B cell (primary cell): ENCODE data around the gene HSPB6. TPM values are rescaled to one million over a fixed set of nuclear protein-coding genes. Genes with fewer than 3 reads are reported as not detected.

Experiments
- ATAC-seq: fragments of 200-7000 bp; cut with Tn5 transposase; one replicate; pipeline ENCODE4 v1.10.0; 2021; ENCODE audit warnings: low read depth, mild to moderate bottlenecking, moderate number of reproducible peaks, moderate library complexity
- CTCF ChIA-PET: fragments of 350-600 bp; sonication (Branson Sonifier 250); formaldehyde crosslinking; loops from one replicate; lab custom pipeline; 2021; ENCODE audit warnings: antibody characterized with exemption, inconsistent platforms; lab: Charles Lee
- POLR2A ChIA-PET: fragments of 350-600 bp; sonication (Branson Sonifier 250); formaldehyde crosslinking; loops from one replicate; lab custom pipeline; 2021; ENCODE audit warnings: antibody characterized with exemption; lab: Charles Lee
- DNase-seq: peaks from one replicate; pipeline ENCODE4 v3.0.0; 2013
- H2AFZ ChIP-seq: 2 replicates; pipeline ENCODE4 v1.6.1; 2012; ENCODE audit warnings: mild to moderate bottlenecking, low read depth, low read length; ENCODE audit not compliant: insufficient read depth, poor library complexity, severe bottlenecking
- H3K27ac ChIP-seq, 2 donors: 1 replicate in 1 of 2; 2 replicates in 1 of 2; pipeline ENCODE4 v1.5.1; 2012 to 2013; ENCODE audit warnings: low read length in 2 of 2, mild to moderate bottlenecking in 2 of 2, moderate library complexity in 1 of 2
- H3K27me3 ChIP-seq, 4 experiments: fragments of 200-600 bp in 1 of 4; sonication (generic) in 1 of 4; replicated peaks in 1 of 4; 1 replicate in 2 of 4; 2 replicates in 2 of 4; pipeline versions ENCODE4 v1.6.1 to v1.7.0; 2013 to 2016; ENCODE audit warnings: low read length in 3 of 4, mild to moderate bottlenecking in 2 of 4, mixed read lengths in 1 of 4, moderate library complexity in 1 of 4; ENCODE audit not compliant: insufficient read depth in 4 of 4, control insufficient read depth in 3 of 4; ENCODE audit errors: control extremely low read depth in 1 of 4
- H3K36me3 ChIP-seq, 2 experiments: replicated peaks in 1 of 2; 1 replicate in 1 of 2; 2 replicates in 1 of 2; pipeline versions ENCODE4 v1.6.1 to v1.7.1; 2013; ENCODE audit warnings: low read length in 1 of 2; ENCODE audit not compliant: insufficient read depth in 2 of 2, control insufficient read depth in 1 of 2; ENCODE audit errors: control extremely low read depth in 1 of 2, extremely low read depth in 1 of 2
- H3K4me1 ChIP-seq, 2 donors: fragments of 200-600 bp in 1 of 2; sonication (generic) in 1 of 2; 1 replicate in 1 of 2; 2 replicates in 1 of 2; pipeline versions ENCODE4 v1.5.1 to v1.6.1; 2013 to 2017; ENCODE audit warnings: low read length in 2 of 2; ENCODE audit not compliant: control insufficient read depth in 2 of 2, insufficient read depth in 2 of 2
- H3K4me2 ChIP-seq: replicated peaks from 2 replicates; pipeline ENCODE3; 2012; ENCODE audit warnings: mild to moderate bottlenecking, low read depth, low read length; ENCODE audit not compliant: poor library complexity, severe bottlenecking
- H3K4me3 ChIP-seq, 5 experiments: fragments of 200-600 bp in 1 of 5; sonication (generic) in 1 of 5; 1 replicate in 3 of 5; 2 replicates in 2 of 5; pipeline versions ENCODE4 v1.5.1 to v1.7.0; 2011 to 2016; ENCODE audit warnings: low read length in 4 of 5, mild to moderate bottlenecking in 4 of 5, low read depth in 2 of 5, control low read depth in 1 of 5, moderate library complexity in 1 of 5; ENCODE audit not compliant: insufficient read depth in 1 of 5; ENCODE audit errors: control extremely low read depth in 1 of 5, extremely low read depth in 1 of 5
- H3K79me2 ChIP-seq: fragments of 200-600 bp; sonication (generic); one replicate; pipeline ENCODE4 v1.6.0; 2016; ENCODE audit warnings: low read length; ENCODE audit not compliant: control insufficient read depth, insufficient read depth
- H3K9ac ChIP-seq: fragments of 200-600 bp; sonication (generic); 2 replicates; pipeline ENCODE4 v1.6.1; 2017; ENCODE audit warnings: mild to moderate bottlenecking, low read length, moderate library complexity
- H3K9me3 ChIP-seq, 3 donors: one replicate each; pipeline versions ENCODE4 v1.6.1 to v1.7.1; 2013; ENCODE audit warnings: low read length in 2 of 3; ENCODE audit not compliant: control insufficient read depth in 2 of 3, insufficient read depth in 1 of 3; ENCODE audit errors: control extremely low read depth in 1 of 3
- H4K20me1 ChIP-seq: 2 replicates; pipeline ENCODE4 v1.6.0; 2012; ENCODE audit warnings: mild to moderate bottlenecking, low read length; ENCODE audit not compliant: insufficient read depth, control insufficient read depth, poor library complexity, severe bottlenecking
- H3K27ac Mint-ChIP-seq: one replicate; pipeline ENCODE4 v1.8.0; 2021; ENCODE audit warnings: mixed read lengths
- H3K27me3 Mint-ChIP-seq: one replicate; pipeline ENCODE4 v1.8.0; 2021; ENCODE audit warnings: mixed read lengths
- H3K4me1 Mint-ChIP-seq: one replicate; pipeline ENCODE4 v1.8.0; 2021; ENCODE audit warnings: mixed read lengths
- H3K4me3 Mint-ChIP-seq: one replicate; pipeline ENCODE4 v1.8.0; 2021; ENCODE audit warnings: mixed read lengths
- H3K9me3 Mint-ChIP-seq: one replicate; pipeline ENCODE4 v1.8.0; 2022; ENCODE audit warnings: mixed read lengths; ENCODE audit not compliant: insufficient read depth
- EZH2 ChIP-seq: IDR thresholded peaks from 2 replicates; pipeline ENCODE4 v1.6.1; 2012; ENCODE audit warnings: borderline replicate concordance, low read depth, mild to moderate bottlenecking, moderate library complexity, low read length; ENCODE audit not compliant: insufficient read depth, poor library complexity, severe bottlenecking
- WGBS: methylation state at CpG from one replicate; pipeline ENCODE4 v1.1.5; 2013; ENCODE audit warnings: missing lambda C conversion rate; ENCODE audit not compliant: insufficient coverage; 5-methylcytosine and 5-hydroxymethylcytosine counted together
- intact Hi-C: fragments of 100-400 bp; cut with micrococcal nuclease; formaldehyde crosslinking; loops from one replicate; pipeline ENCODE4 v1.10.0; 2022
- polyA plus RNA-seq: library from polyadenylated mRNA; depleted of rRNA; stranded (reverse); fragments of >200 nt; gene quantifications from 2 replicates; pipeline ENCODE4 v1.2.3, GENCODE V29; 2012
- total RNA-seq, 2 donors: library from RNA; stranded (reverse); fragments of 120-200 nt in 1 of 2; gene quantifications; 1 replicate in 1 of 2; 2 replicates in 1 of 2; pipeline versions ENCODE4 v1.2.3 to v1.2.4, GENCODE V29; 2013 to 2022
- TF ChIP-seq, protein P1 (sequence below): fragments of 200-600 bp; IDR thresholded peaks from one replicate; pipeline ENCODE4 v1.8.0; 2022; ENCODE audit warnings: antibody characterized with exemption, mild to moderate bottlenecking

Gene HSPB6
- total and polyA plus RNA-seq, 2 donors (not counting 1 experiment from before 2014, with no cell fraction given), result not detected

DNA sequence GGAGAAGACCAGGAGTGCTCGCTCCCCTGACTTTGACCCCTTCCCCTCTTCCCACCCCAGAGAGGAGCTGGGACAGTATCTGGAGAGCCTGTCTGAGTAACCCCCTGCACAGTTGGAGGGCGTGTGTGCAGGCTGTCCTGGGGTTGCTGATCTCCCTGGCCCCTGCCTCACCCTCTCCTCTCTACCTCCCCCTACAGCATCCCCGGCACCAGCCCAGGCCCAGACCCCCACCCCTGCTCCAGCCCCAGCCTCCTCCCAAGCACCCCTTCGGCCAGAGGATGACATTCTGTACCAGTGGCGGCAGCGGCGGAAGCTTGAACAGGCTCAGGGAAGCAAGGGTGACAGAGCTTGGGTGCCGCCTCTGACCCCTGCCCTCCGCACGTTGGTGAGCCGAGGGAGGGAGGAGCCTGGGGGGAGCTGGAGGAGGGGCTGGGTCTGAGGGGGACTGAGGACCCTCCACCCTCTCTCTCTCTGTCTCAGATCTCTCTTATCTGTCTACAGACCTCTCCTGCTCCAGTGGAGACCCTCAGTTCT, 9.8 kb upstream of the HSPB6 start:
- Histone ChIP-seq H2AFZ (no peak overlapping the region), H3K79me2 (peaks cover 6% of the 10 kb centered on the region), H3K9me3 (no peaks in the 10 kb centered on the region), H3K4me2 (no peak overlapping the region), H3K4me1 (no peaks in the 10 kb centered on the region), H3K27me3 (no peaks in the 10 kb centered on the region), H4K20me1 (no peaks in the 10 kb centered on the region), H3K36me3 (peaks cover 0 to 12% of the 10 kb centered on the region in 2 experiments), H3K4me3 (no peak overlapping the region), H3K9ac (no peak overlapping the region), H3K27ac (no peak overlapping the region)
- Mint-ChIP-seq H3K27ac (no peak overlapping the region), H3K4me1 (peaks cover 3% of the 10 kb centered on the region), H3K4me3 (no peak overlapping the region), H3K9me3 (no peaks in the 10 kb centered on the region), H3K27me3 (no peaks in the 10 kb centered on the region)
- DNase-seq (no peak), ATAC-seq (no peak)
- TF ChIP-seq EZH2, result no peak
- TF ChIP-seq, protein P1, sequence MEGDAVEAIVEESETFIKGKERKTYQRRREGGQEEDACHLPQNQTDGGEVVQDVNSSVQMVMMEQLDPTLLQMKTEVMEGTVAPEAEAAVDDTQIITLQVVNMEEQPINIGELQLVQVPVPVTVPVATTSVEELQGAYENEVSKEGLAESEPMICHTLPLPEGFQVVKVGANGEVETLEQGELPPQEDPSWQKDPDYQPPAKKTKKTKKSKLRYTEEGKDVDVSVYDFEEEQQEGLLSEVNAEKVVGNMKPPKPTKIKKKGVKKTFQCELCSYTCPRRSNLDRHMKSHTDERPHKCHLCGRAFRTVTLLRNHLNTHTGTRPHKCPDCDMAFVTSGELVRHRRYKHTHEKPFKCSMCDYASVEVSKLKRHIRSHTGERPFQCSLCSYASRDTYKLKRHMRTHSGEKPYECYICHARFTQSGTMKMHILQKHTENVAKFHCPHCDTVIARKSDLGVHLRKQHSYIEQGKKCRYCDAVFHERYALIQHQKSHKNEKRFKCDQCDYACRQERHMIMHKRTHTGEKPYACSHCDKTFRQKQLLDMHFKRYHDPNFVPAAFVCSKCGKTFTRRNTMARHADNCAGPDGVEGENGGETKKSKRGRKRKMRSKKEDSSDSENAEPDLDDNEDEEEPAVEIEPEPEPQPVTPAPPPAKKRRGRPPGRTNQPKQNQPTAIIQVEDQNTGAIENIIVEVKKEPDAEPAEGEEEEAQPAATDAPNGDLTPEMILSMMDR, result no peak
- ChIA-PET POLR2A (interaction anchor here (1.0 kb wide), 1 partner anchor 26 kb away, joined by 3 read pairs; no protein-coding TSS in a partner anchor), CTCF (interaction anchor here (0.5 kb wide), 1 partner anchor 72 kb away, joined by 4 read pairs; no protein-coding TSS in a partner anchor)
- 81% methylated on average over 4 of the region's 11 CpGs for WGBS
- intact Hi-C loops, result no loop called here

DNA sequence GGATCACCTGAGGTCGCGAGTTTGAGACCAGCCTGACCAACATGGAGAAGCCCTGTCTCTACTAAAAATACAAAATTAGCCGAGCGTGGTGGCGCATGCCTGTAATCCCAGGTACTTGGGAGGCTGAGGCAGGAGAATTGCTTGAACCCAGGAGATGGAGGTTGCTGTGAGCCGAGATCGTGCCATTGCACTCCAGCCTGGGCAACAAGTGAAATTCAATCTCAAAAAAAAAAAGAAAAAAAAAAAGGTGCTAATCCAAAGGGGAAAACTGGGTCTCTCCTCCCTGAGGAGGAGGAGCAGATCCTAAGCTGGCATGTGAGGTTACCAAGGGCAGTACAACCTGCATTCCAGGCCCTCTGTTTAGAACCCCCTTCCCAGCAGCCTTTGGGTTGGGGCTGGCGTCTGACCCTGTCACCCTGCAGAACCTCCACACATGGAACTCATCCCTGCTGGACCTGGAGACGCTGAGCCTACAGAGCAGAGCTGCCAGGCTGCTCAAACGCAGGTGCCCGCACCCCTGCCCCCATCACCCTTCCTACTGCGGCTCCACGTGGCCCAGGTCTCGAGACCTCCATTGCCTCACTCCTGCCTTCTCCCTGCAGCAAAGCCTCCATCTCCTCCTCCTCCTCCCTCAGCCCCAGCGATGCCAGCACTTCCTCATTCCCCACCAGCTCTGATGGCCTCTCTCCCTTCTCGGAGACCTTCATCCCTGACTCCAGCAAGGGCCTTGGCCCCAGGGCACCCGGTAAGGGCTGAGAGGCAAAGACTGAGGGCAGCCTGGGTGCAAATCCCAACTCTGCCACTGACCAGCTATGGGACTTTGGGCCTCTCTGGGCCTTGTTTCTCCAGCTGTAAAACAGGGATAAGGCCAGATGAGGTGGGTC, 7.8 kb upstream of the HSPB6 start:
- ChIA-PET CTCF (no interaction called here), POLR2A (no interaction called here)
- no peaks in the 10 kb centered on the region for H3K9me3 ChIP-seq
- TF ChIP-seq EZH2, result no peak
- TF ChIP-seq, protein P1, result no peak
- Mint-ChIP-seq H3K27ac (no peak overlapping the region), H3K4me3 (no peak overlapping the region), H3K4me1 (peaks cover 4% of the 10 kb centered on the region), H3K9me3 (no peaks in the 10 kb centered on the region), H3K27me3 (no peaks in the 10 kb centered on the region)
- no peak overlapping the region for H3K9ac ChIP-seq
- H3K27me3 ChIP-seq, result no peaks in the 10 kb centered on the region
- no peak for ATAC-seq
- WGBS, result 98% methylated on average over 14 of the region's 17 CpGs
- peaks cover 0 to 21% of the 10 kb centered on the region in 2 experiments for H3K36me3 ChIP-seq
- no peaks in the 10 kb centered on the region for H4K20me1 ChIP-seq
- H3K4me3 ChIP-seq, result no peak overlapping the region
- peaks cover 14% of the 10 kb centered on the region for H3K79me2 ChIP-seq
- intact Hi-C loops, result no loop called here
- H3K4me2 ChIP-seq, result no peak overlapping the region
- no peak for DNase-seq
- no peak overlapping the region for H2AFZ ChIP-seq
- H3K27ac ChIP-seq, result no peak overlapping the region
- H3K4me1 ChIP-seq, result no peaks in the 10 kb centered on the region
